ENCODE results near the gene OTOS.

Gene OTOS

GRCh38 chr2:240140511-240140910 is at the start of gene OTOS:
TSS of gene OTOS (minus strand) at chr2:240140658. CDS start at chr2:240140326, 332 bp downstream.
- Histone ChIP-seq H3K4me1 (ENCODE audit: control insufficient read depth, low read length) (peaks cover 8% of the 10 kb centered on the region), H3K79me2 (ENCODE audit: control insufficient read depth, low read length) (peaks cover 8% of the 10 kb centered on the region), H4K20me1 (ENCODE audit: control insufficient read depth, insufficient read depth, low read depth, low read length) (no peaks in the 10 kb centered on the region), H3K4me2 (ENCODE audit: low read length) (no peak within 1 kb of the TSS), H3K4me3 (ENCODE audit: low read length) (no peak within 1 kb of the TSS), H3K27ac (ENCODE audit: low read depth, low read length) (no peak within 1 kb of the TSS), H3K9me3 (ENCODE audit: control insufficient read depth, insufficient read depth, low read length) (no peaks in the 10 kb centered on the region), H3K36me3 (ENCODE audit: control insufficient read depth, low read length) (no peaks in the 10 kb centered on the region), H3F3A (ENCODE audit: control insufficient read depth, insufficient read depth) (no peaks in the 10 kb centered on the region), H3K9me2 (replicated peaks; ENCODE audit: control insufficient read depth, low read length) (no peaks in the 10 kb centered on the region), H3K27me3 (ENCODE audit: control insufficient read depth, low read length) (0 out of 2 replicates have a peak, but pooled peaks cover 2% of the 10 kb centered on the region)
- no peak for TF ChIP-seq EZH2phosphoT487 (IDR thresholded peaks at IDR 0.05; ENCODE audit: borderline replicate concordance, low read length)
- TF ChIP-seq CTCF (IDR thresholded peaks at IDR 0.05; ENCODE audit: low read depth, low read length, poor library complexity, severe bottlenecking), result no peak

- no peaks in the 10 kb centered on the region for H3F3A ChIP-seq (ENCODE audit: control insufficient read depth, insufficient read depth)
These were observed 49.2 kb upstream of the OTOS start for GRCh38 chr2:240189686-240190085.

GRCh38 chr2:240187989-240188590 is 47.6 kb upstream of the OTOS start:
- H3K9me2 ChIP-seq (replicated peaks; ENCODE audit: control insufficient read depth, low read length), result no peaks in the 10 kb centered on the region
- H3K4me2 ChIP-seq (ENCODE audit: low read length), result no peak overlapping the region
- no peaks in the 10 kb centered on the region for H3K27me3 ChIP-seq (ENCODE audit: control insufficient read depth, low read length)
- TF ChIP-seq CTCF (IDR thresholded peaks at IDR 0.05; ENCODE audit: low read depth, low read length, poor library complexity, severe bottlenecking) (no peak), EZH2phosphoT487 (IDR thresholded peaks at IDR 0.05; ENCODE audit: borderline replicate concordance, low read length) (no peak)
- H3K36me3 ChIP-seq (ENCODE audit: control insufficient read depth, low read length), result no peaks in the 10 kb centered on the region
- H4K20me1 ChIP-seq (ENCODE audit: control insufficient read depth, insufficient read depth, low read depth, low read length), result no peaks in the 10 kb centered on the region
- H3K27ac ChIP-seq (ENCODE audit: low read depth, low read length), result no peak overlapping the region
- no peaks in the 10 kb centered on the region for H3K79me2 ChIP-seq (ENCODE audit: control insufficient read depth, low read length)
- H3F3A ChIP-seq (ENCODE audit: control insufficient read depth, insufficient read depth), result no peaks in the 10 kb centered on the region
- no peak overlapping the region for H3K4me3 ChIP-seq (ENCODE audit: low read length)
- H3K9me3 ChIP-seq (ENCODE audit: control insufficient read depth, insufficient read depth, low read length), result no peaks in the 10 kb centered on the region
- H3K4me1 ChIP-seq (ENCODE audit: control insufficient read depth, low read length), result no peaks in the 10 kb centered on the region

More at GRCh38 chr2:240189686-240190085, 49.2 kb upstream of the OTOS start:
- TF ChIP-seq EZH2phosphoT487 (IDR thresholded peaks at IDR 0.05; ENCODE audit: borderline replicate concordance, low read length), result no peak
- TF ChIP-seq CTCF (IDR thresholded peaks at IDR 0.05; ENCODE audit: low read depth, low read length, poor library complexity, severe bottlenecking), result no peak
- Histone ChIP-seq H3K9me3 (ENCODE audit: control insufficient read depth, insufficient read depth, low read length) (no peaks in the 10 kb centered on the region), H3K79me2 (ENCODE audit: control insufficient read depth, low read length) (no peaks in the 10 kb centered on the region), H3K4me1 (ENCODE audit: control insufficient read depth, low read length) (no peaks in the 10 kb centered on the region), H3K27me3 (ENCODE audit: control insufficient read depth, low read length) (no peaks in the 10 kb centered on the region), H3K9me2 (replicated peaks; ENCODE audit: control insufficient read depth, low read length) (no peaks in the 10 kb centered on the region), H3K4me3 (ENCODE audit: low read length) (no peak overlapping the region), H4K20me1 (ENCODE audit: control insufficient read depth, insufficient read depth, low read depth, low read length) (no peaks in the 10 kb centered on the region), H3K27ac (ENCODE audit: low read depth, low read length) (no peak overlapping the region), H3K36me3 (ENCODE audit: control insufficient read depth, low read length) (no peaks in the 10 kb centered on the region), H3K4me2 (ENCODE audit: low read length) (no peak overlapping the region)
